HCT116 (cell line): Measurements from ENCODE around the gene NFIC. TPM values are rescaled to one million over a fixed set of nuclear protein-coding genes. Genes with fewer than 3 reads are reported as not detected.
A peak's percentile ranks its signal among the peaks of the same experiment; 100 is the strongest.

Source experiments
- ATAC-seq: fragments of 200-7000 bp; cut with Tn5 transposase; 2 replicates; pipeline ENCODE4 v1.9.1; 2020; ENCODE audit warnings: mild to moderate bottlenecking, moderate library complexity
- BruUV-seq: library from RNA; stranded (reverse); fragments of 400-500 nt; replicated peaks from 2 replicates; lab custom pipeline; 2021; lab: Mats Ljungman, UMichigan
- CTCF ChIA-PET: fragments of 300-600 bp; sonication (Branson Sonifier 250); formaldehyde crosslinking; loops from one replicate; lab custom pipeline; 2021; ENCODE audit warnings: antibody characterized with exemption; lab: Charles Lee
- POLR2A ChIA-PET: fragments of 300-600, 350-600 bp; sonication (Branson Sonifier 250); formaldehyde crosslinking; loops from one replicate; lab custom pipeline; 2021; ENCODE audit warnings: antibody characterized with exemption; lab: Charles Lee
- RAD21 ChIA-PET, 2 experiments: fragments of 300-600 bp; sonication (Branson Sonifier 250); formaldehyde crosslinking; loops; one replicate each; lab custom pipeline; 2023; ENCODE audit warnings: low total read pairs in 2 of 2; ENCODE audit not compliant: uncharacterized antibody in 2 of 2, unreplicated experiment in 2 of 2, low non-redundant PET in 1 of 2; lab: Charles Lee
- DNase-seq: peaks from one replicate; pipeline ENCODE4 v3.0.0-alpha.2; 2010; ENCODE audit warnings: low read depth, low spot score
- H2AFZ ChIP-seq: fragments of 200-600 bp; shearing (Covaris generic), sonication (generic); 2 replicates; pipeline ENCODE4 v1.6.1; 2017; ENCODE audit warnings: low read depth, mixed run types, mixed read lengths, antibody characterized with exemption, low read length; ENCODE audit not compliant: poor library complexity, severe bottlenecking
- H3K27ac ChIP-seq: 2 replicates; pipeline ENCODE4 v1.5.1; 2012; ENCODE audit warnings: low read depth, low read length
- H3K27me3 ChIP-seq: fragments of 200-600 bp; sonication (generic); 2 replicates; pipeline ENCODE4 v1.6.1; 2016; ENCODE audit warnings: mixed run types, low read length, mixed read lengths; ENCODE audit not compliant: insufficient read depth
- H3K36me3 ChIP-seq, 2 experiments: fragments of 200-500 bp in 1 of 2; fragments of 200-600 bp in 1 of 2; sonication (Bioruptor generic) in 1 of 2; sonication (generic) in 1 of 2; 2 replicates each; pipeline versions ENCODE4 v1.5.1 to v1.6.1; 2014 to 2016; ENCODE audit warnings: low read length in 2 of 2, inconsistent platforms in 1 of 2, mixed read lengths in 1 of 2, mixed run types in 1 of 2; ENCODE audit not compliant: insufficient read depth in 2 of 2, control insufficient read depth in 1 of 2
- H3K4me1 ChIP-seq, 2 experiments: fragments of 200-600 bp in 1 of 2; sonication (generic) in 1 of 2; 2 replicates each; pipeline versions ENCODE4 v1.5.1 to v1.6.1; 2012 to 2017; ENCODE audit warnings: low read length in 2 of 2, inconsistent platforms in 1 of 2, mild to moderate bottlenecking in 1 of 2, mixed read lengths in 1 of 2, mixed run types in 1 of 2, moderate library complexity in 1 of 2; ENCODE audit not compliant: insufficient read depth in 2 of 2, control insufficient read depth in 1 of 2
- H3K4me2 ChIP-seq: fragments of 200-600 bp; sonication (generic); 2 replicates; pipeline ENCODE4 v1.6.1; 2017; ENCODE audit warnings: mixed run types, low read length, mixed read lengths
- H3K4me3 ChIP-seq, 2 experiments: fragments of 200-600 bp in 1 of 2; sonication (generic) in 1 of 2; replicated peaks in 1 of 2; 2 replicates each; pipeline ENCODE4 v1.5.1; 2011 to 2016; ENCODE audit warnings: low read length in 2 of 2, control low read depth in 1 of 2, low read depth in 1 of 2, mild to moderate bottlenecking in 1 of 2, mixed read lengths in 1 of 2, mixed run types in 1 of 2
- H3K79me2 ChIP-seq: fragments of 200-600 bp; sonication (generic); 2 replicates; pipeline ENCODE4 v1.6.1; 2017; ENCODE audit warnings: mild to moderate bottlenecking, mixed run types, low read length, moderate library complexity, mixed read lengths; ENCODE audit not compliant: insufficient read depth
- H3K9ac ChIP-seq: fragments of 200-600 bp; sonication (generic); 2 replicates; pipeline ENCODE4 v1.6.1; 2016; ENCODE audit warnings: low read length, mixed read lengths
- H3K9me2 ChIP-seq: fragments of 200-600 bp; sonication (generic), shearing (Covaris generic); 2 replicates; pipeline ENCODE4 v1.6.1; 2017; ENCODE audit warnings: mixed run types, mild to moderate bottlenecking, moderate library complexity; ENCODE audit not compliant: insufficient read depth
- H3K9me3 ChIP-seq, 2 experiments: fragments of 200-500 bp in 1 of 2; fragments of 200-600 bp in 1 of 2; sonication (Bioruptor generic) in 1 of 2; sonication (generic) in 1 of 2; 2 replicates each; pipeline ENCODE4 v1.6.1; 2014 to 2017; ENCODE audit warnings: low read length in 2 of 2, mixed read lengths in 2 of 2, inconsistent platforms in 1 of 2, low read depth in 1 of 2, mild to moderate bottlenecking in 1 of 2, mixed run types in 1 of 2, moderate library complexity in 1 of 2; ENCODE audit not compliant: control insufficient read depth in 1 of 2, insufficient read depth in 1 of 2
- H4K20me1 ChIP-seq: fragments of 200-600 bp; sonication (generic), shearing (Covaris generic); 2 replicates; pipeline ENCODE4 v1.6.1; 2017; ENCODE audit warnings: mixed run types, mild to moderate bottlenecking, moderate library complexity; ENCODE audit not compliant: insufficient read depth
- CTCF ChIP-seq, 3 experiments: fragments of 200-600 bp in 1 of 3; sonication (generic) in 1 of 3; IDR thresholded peaks in 2 of 3; conservative IDR thresholded peaks in 1 of 3; 2 replicates each; pipeline ENCODE4 v1.5.1; 2012 to 2017; ENCODE audit warnings: low read depth in 2 of 3, low read length in 2 of 3, antibody characterized with exemption in 1 of 3, borderline replicate concordance in 1 of 3, control low read depth in 1 of 3, mild to moderate bottlenecking in 1 of 3, mixed read lengths in 1 of 3, mixed run types in 1 of 3, moderate library complexity in 1 of 3; ENCODE audit not compliant: insufficient read depth in 1 of 3
- EGR1 ChIP-seq: IDR thresholded peaks from 2 replicates; pipeline ENCODE4 v1.6.1; 2012; ENCODE audit warnings: low read depth
- EZH2 ChIP-seq: fragments of 200-600 bp; sonication (generic); IDR thresholded peaks from 2 replicates; pipeline ENCODE4 v1.6.1; 2017; ENCODE audit warnings: antibody characterized with exemption, mixed run types
- JUND ChIP-seq: IDR thresholded peaks from 2 replicates; pipeline ENCODE4 v1.6.1; 2012
- REST ChIP-seq: IDR thresholded peaks from 2 replicates; pipeline ENCODE4 v1.6.1; 2012; ENCODE audit warnings: low read depth
- ZBTB33 ChIP-seq: IDR thresholded peaks from 2 replicates; pipeline ENCODE4 v1.6.1; 2011; ENCODE audit warnings: mild to moderate bottlenecking, low read length, moderate library complexity; ENCODE audit not compliant: insufficient replicate concordance; ENCODE audit errors: extremely low read depth
- intact Hi-C: fragments of 100-400 bp; cut with micrococcal nuclease; formaldehyde crosslinking; loops from 2 replicates; pipeline ENCODE4 v1.10.0; 2022
- total RNA-seq: library from RNA; stranded (reverse); gene quantifications from one replicate; pipeline ENCODE4 v1.2.1, GENCODE V29; 2021; ENCODE audit not compliant: unreplicated experiment

Gene NFIC
- total RNA-seq, 1 experiment from 2014 or later: 116 TPM

GRCh38 chr19:3456925-3457527, 90.6 kb downstream of the NFIC start:
- ChIA-PET RAD21 (no interaction called here), POLR2A (no interaction called here), CTCF (no interaction called here)
- Histone ChIP-seq H3K27me3 (no peaks in the 10 kb centered on the region), H2AFZ (no peak overlapping the region), H3K79me2 (peaks cover 11% of the 10 kb centered on the region; the same call in 1 of the 2 replicates), H3K4me2 (no peak overlapping the region), H3K4me3 (no peak overlapping the region), H3K9ac (no peak overlapping the region), H3K9me3 (no peaks in the 10 kb centered on the region), H3K9me2 (no peaks in the 10 kb centered on the region), H3K36me3 (peaks cover 11 to 32% of the 10 kb centered on the region in 2 experiments), H3K4me1 (no peaks in the 10 kb centered on the region), H3K27ac (no peak overlapping the region), H4K20me1 (peaks cover 3% of the 10 kb centered on the region; the same call in 1 of the 2 replicates)
- DNase-seq (no peak), ATAC-seq (peak; percentile 13; the same call in 1 of the 2 replicates)
- intact Hi-C loops: no loop called here
- no TSS peak for BruUV-seq
- TF ChIP-seq EGR1 (no peak), EZH2 (no peak), JUND (no peak), CTCF (IDR thresholded peaks at IDR 0.05 in 2 of 3, conservative IDR thresholded peaks at IDR 0.05 in 1 of 3; ENCODE audit: borderline replicate concordance in 1 of 3, insufficient read depth in 1 of 3, low read depth in 2 of 3, low read length in 2 of 3) (no peak), REST (no peak), ZBTB33 (no peak)
